Mesothelial cell of epicardium (in vitro differentiated cells): ENCODE data around the gene KIFBP. TPM values are rescaled to one million over a fixed set of nuclear protein-coding genes. Genes with fewer than 3 reads are reported as not detected.

ENCODE experiments used
- DNase-seq, 2 experiments: peaks; one replicate each; pipeline ENCODE4 v3.0.0; 2021; ENCODE audit warnings: low spot score in 2 of 2; ENCODE audit not compliant: unreplicated experiment in 2 of 2
- H3K27ac Mint-ChIP-seq: 2 replicates; pipeline ENCODE4 v1.8.0; 2021; ENCODE audit warnings: mixed read lengths
- H3K27me3 Mint-ChIP-seq: 2 replicates; pipeline ENCODE4 v1.8.0; 2021; ENCODE audit warnings: low read depth, mixed read lengths
- H3K36me3 Mint-ChIP-seq: 2 replicates; pipeline ENCODE4 v1.8.0; 2021; ENCODE audit warnings: mixed read lengths
- H3K4me1 Mint-ChIP-seq: 2 replicates; pipeline ENCODE4 v1.8.0; 2021; ENCODE audit warnings: mixed read lengths
- H3K4me3 Mint-ChIP-seq: 2 replicates; pipeline ENCODE4 v1.8.0; 2021; ENCODE audit warnings: mild to moderate bottlenecking, moderate library complexity, mixed read lengths
- H3K9me3 Mint-ChIP-seq: 2 replicates; pipeline ENCODE4 v1.8.0; 2021; ENCODE audit warnings: mixed read lengths
- total RNA-seq: library from RNA; stranded (reverse); gene quantifications from 3 replicates; pipeline ENCODE4 v1.2.1, GENCODE V29; 2021
- TF ChIP-seq, protein P1 (sequence below): fragments of 200-600 bp; sonication (generic); IDR thresholded peaks from one replicate; pipeline ENCODE4 v1.5.0; 2021; ENCODE audit warnings: antibody characterized with exemption; ENCODE audit not compliant: unreplicated experiment

The KIFBP gene
- total RNA-seq, 1 donor from 2014 or later = 22.7 TPM

DNA sequence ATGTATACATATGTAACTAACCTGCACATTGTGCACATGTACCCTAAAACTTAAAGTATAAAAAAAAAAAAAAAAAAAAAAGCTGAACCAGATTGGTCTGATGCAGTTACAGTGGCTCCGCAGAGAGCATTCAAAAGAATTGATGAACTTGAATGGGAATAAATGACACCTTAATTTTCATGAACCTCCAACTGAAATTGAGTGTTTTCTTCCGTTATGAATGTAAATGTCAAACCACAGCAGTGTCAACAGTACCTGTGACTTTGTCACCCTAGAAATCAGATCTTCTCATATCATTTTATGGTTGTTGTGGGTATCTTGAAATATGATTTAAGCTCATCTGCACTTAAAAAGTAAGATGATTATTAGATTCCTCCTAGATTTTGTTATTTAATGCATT lies 66.6 kb downstream of the KIFBP start:
- TF ChIP-seq, protein P1, sequence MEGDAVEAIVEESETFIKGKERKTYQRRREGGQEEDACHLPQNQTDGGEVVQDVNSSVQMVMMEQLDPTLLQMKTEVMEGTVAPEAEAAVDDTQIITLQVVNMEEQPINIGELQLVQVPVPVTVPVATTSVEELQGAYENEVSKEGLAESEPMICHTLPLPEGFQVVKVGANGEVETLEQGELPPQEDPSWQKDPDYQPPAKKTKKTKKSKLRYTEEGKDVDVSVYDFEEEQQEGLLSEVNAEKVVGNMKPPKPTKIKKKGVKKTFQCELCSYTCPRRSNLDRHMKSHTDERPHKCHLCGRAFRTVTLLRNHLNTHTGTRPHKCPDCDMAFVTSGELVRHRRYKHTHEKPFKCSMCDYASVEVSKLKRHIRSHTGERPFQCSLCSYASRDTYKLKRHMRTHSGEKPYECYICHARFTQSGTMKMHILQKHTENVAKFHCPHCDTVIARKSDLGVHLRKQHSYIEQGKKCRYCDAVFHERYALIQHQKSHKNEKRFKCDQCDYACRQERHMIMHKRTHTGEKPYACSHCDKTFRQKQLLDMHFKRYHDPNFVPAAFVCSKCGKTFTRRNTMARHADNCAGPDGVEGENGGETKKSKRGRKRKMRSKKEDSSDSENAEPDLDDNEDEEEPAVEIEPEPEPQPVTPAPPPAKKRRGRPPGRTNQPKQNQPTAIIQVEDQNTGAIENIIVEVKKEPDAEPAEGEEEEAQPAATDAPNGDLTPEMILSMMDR = no peak
- DNase-seq = no peak
- H3K4me3 Mint-ChIP-seq = no peak overlapping the region
- H3K27ac Mint-ChIP-seq = no peak overlapping the region
- peaks cover 11% of the 10 kb centered on the region for H3K27me3 Mint-ChIP-seq
- H3K9me3 Mint-ChIP-seq = no peaks in the 10 kb centered on the region
- no peaks in the 10 kb centered on the region for H3K4me1 Mint-ChIP-seq
- no peaks in the 10 kb centered on the region for H3K36me3 Mint-ChIP-seq

DNA sequence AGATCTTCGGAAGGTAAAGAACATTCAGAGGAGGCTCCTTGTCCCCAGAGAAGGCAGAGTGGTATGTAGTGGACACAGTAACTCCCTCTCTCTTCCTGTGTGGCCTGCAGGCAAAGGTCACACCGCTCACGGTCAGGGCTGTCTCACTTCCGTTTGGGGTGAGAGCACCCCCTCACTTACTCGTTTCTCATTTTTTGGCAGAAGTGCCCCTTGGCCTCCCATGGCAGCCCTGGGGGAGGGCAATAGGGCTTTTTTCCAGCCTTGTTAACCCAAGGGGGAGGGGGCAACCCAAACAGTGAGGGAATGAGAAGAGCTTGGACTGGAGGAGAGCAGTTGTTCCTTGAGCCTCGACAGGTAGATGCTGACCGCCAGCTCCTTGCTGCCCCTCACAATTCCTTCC lies 67.5 kb downstream of the KIFBP start:
- H3K4me1 Mint-ChIP-seq = no peaks in the 10 kb centered on the region
- peaks cover 11% of the 10 kb centered on the region for H3K27me3 Mint-ChIP-seq
- H3K27ac Mint-ChIP-seq = no peak overlapping the region
- H3K9me3 Mint-ChIP-seq = no peaks in the 10 kb centered on the region
- H3K36me3 Mint-ChIP-seq = no peaks in the 10 kb centered on the region
- DNase-seq = no peak
- no peak overlapping the region for H3K4me3 Mint-ChIP-seq
- TF ChIP-seq, protein P1 = no peak

DNA sequence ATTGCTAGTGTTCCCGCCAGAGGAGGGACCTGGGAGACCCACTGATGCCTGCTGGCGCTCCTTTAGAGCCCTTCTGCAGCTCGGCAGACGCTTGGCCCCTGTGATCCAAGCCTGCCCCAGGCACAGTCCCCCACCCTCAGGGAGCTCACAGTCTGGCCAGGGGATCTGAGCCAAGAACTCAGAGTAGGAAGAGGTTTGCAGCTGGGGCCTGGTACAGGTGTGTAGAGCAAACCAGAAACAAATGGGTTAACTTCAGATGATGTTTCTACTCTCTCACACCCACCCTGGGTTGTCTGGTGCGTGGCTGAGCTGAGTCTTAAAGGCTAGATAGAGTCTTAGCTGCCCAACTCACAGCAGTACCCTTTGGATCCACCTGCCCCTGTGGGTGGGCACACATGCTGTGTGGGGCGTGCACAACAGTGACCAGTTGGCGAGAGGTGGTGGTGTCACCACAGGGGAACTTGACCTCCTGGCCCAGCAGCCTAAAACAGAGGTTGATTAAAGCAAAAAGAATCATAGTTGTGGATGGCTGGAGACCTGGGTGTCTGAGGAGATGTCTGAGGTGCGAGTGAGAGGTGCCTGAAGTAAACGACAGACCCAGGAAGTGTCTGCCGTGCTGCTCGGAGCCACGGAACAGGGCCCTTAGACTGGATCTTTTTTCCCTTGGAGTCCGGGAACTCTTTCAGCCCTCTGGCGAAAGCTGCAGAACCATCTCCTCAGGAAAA lies 68.1 kb downstream of the KIFBP start:
- Mint-ChIP-seq H3K4me3 (no peak overlapping the region), H3K9me3 (no peaks in the 10 kb centered on the region), H3K27ac (no peak overlapping the region), H3K36me3 (no peaks in the 10 kb centered on the region), H3K4me1 (peaks cover 3% of the 10 kb centered on the region), H3K27me3 (peaks cover 10% of the 10 kb centered on the region)
- TF ChIP-seq, protein P1 = no peak
- no peak for DNase-seq

DNA sequence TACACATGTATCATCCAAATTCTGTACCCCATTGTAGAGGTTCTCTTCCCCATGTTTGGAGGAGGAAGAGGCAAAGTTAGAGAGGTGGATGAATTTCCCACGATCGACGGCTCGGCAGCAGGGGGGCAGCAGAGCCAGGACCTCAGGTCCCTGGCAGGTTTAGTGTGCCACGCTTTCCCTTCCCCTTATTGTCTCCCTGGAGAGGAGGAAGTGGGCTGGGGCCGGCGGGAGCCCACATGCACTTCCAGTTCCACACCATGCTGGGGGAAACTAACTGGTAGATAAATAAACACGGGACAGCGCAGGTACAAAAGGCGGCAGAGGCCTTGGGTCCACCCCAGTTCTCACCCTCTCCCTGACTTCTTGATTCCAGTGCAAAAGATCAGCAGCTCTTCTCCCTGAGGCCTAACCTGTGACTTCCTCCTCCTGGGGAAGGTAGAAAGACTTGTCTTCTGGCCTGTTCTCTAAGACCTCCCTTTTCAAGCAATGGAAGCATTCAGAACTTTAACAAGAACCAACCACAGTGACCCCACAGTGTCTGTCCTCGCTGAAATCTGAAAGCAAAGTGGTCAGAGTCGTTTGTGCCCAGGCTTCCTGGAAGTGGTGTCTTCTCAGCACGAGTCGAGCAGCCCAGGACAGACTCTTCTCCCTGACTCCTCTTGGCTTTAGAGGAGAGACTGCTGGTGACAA lies 68.8 kb downstream of the KIFBP start:
- Mint-ChIP-seq H3K4me1 (peaks cover 3% of the 10 kb centered on the region), H3K36me3 (no peaks in the 10 kb centered on the region), H3K27ac (no peak overlapping the region), H3K27me3 (peaks cover 6% of the 10 kb centered on the region), H3K9me3 (no peaks in the 10 kb centered on the region), H3K4me3 (no peak overlapping the region)
- DNase-seq = no peak
- TF ChIP-seq, protein P1 = no peak

DNA sequence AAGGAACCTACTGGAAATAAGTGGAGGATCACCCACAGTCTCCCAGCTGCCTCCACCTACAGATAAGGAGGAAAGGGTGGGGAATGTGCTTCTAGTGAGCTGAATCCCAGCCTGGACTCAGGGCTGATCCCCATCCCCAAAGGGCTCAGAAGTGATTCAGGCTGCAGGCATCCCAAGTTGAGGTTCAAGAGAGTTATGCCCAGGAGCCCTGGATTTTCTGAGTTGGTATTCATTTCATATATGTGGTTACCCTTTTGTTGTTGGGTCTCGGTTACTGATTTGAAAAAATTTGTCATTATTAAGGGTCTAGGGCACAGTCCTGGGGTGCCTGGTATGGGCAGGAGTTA lies 69.3 kb downstream of the KIFBP start:
- Mint-ChIP-seq H3K9me3 (no peaks in the 10 kb centered on the region), H3K4me3 (no peak overlapping the region), H3K36me3 (no peaks in the 10 kb centered on the region), H3K27ac (no peak overlapping the region), H3K4me1 (peaks cover 3% of the 10 kb centered on the region), H3K27me3 (peaks cover 3% of the 10 kb centered on the region)
- TF ChIP-seq, protein P1 = no peak
- DNase-seq = no peak
